GM10266 (cell line): Measurements from ENCODE around the gene CERK.

Experiments used
- DNase-seq: peaks from one replicate; pipeline ENCODE4 v3.0.0; 2012; ENCODE audit errors: extremely low spot score
- CTCF ChIP-seq: IDR thresholded peaks from 2 replicates; pipeline ENCODE4 v1.5.1; 2012; ENCODE audit warnings: mild to moderate bottlenecking, low read depth; ENCODE audit not compliant: control insufficient read depth, insufficient read depth; ENCODE audit errors: missing control alignments

Gene CERK

DNA sequence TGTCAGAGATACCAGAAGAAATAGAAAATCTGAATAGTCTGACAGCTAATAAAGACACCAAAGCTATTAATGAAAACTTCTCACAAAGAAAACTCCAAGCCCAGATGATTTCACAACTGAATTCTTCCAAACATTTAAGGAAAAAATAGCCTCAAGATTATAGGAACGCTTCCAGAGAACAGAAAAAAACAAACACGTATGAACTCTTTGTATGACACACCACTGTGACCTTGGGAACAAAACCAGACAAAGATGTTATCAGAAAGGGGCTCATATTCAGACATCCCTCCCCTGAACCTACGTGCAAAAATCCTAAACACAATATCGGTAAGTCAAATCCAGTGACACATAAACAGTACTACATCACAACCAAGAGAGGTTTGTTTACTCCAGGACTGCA lies 23.5 kb downstream of the CERK start:
- DNase-seq = no peak
- no peak for TF ChIP-seq CTCF

DNA sequence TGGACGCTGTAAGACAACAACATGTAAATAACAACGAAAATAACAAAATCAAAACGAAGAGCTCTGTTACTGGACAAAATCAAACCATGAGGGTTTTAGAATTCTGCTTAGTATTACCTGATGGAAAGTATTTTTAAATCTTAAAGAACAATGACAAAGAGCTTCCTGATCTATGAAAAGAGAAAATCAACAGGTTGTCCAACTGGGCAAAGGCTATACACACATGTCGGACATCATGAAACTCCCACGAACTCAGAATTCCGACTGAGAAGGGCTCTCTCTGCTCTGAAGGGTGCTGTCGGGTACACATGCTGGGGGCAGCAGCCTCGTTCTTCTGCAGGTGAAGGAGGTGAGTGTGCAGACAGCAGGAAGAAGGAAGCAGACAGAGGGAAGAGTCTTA lies 25.8 kb downstream of the CERK start:
- TF ChIP-seq CTCF = no peak
- DNase-seq = no peak

DNA sequence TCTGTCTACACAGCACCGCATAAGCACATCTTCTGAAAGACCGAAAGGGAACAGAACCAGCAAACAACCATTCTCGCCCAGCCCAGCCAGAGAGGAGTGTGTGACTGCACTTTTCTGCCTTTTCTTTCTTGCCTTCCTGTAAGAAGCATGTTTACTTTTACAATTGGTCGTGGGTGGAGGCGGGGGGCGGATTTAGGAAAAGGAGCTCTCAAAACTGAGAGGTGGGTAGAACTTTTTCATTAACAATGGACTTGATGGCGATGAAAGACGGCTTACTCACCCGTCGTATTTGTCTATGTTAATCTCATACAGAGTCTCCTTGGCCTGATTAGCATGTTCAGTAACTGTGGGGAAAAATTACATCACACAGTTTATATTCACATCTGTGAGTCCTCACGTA lies 27.2 kb downstream of the CERK start:
- no peak for DNase-seq
- no peak for TF ChIP-seq CTCF

GRCh38 chr22:46708766-46709330 lies 29.2 kb downstream of the CERK start:
- no peak for DNase-seq

DNA sequence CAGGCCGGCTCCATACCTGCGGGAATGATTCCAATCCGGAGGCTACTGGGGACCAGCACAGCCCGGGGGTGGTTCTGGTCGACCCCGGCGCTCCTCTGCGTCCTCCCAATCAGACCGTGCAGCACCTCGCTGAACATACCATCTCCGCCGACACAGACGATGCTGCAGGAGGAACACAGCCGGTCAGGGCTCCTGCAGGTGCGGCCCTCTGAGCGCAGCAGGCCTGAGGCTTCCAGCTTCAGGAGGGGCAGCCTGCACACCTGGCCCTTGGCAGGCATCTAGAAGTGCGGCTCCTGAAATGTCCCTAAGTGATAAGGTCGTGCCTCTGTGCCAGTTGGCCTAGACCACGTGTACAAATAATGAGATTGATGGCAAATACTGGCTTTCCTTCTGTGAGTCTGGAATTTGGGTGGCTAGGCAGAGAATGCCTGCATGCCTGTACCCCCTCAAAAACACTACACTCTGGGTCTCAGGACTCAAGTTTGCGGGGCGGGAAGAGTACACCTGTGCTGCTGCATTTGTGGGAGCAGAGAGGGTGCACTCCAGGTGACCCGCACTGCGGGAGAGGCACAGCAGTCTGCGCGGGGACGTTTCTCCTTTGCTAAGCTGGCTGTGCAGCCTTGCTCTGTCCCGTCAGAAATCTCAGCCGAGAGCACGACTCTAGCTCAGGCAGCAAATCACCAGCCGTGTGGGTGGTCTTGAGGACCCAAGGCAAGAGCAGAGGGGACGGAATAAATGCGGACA lies 30.1 kb downstream of the CERK start:
- no peak for DNase-seq
- no peak for TF ChIP-seq CTCF

More at GRCh38 chr22:46708766-46709330, 29.2 kb downstream of the CERK start:
- TF ChIP-seq CTCF = no peak

- no peak for DNase-seq
- no peak for TF ChIP-seq CTCF
Measured at GRCh38 chr22:46707305-46707704, 30.7 kb downstream of the CERK start.

GRCh38 chr22:46706060-46706459 lies 32.0 kb downstream of the CERK start:
- DNase-seq = no peak
- TF ChIP-seq CTCF = no peak
